Astrocyte (in vitro differentiated cells and primary cell): ENCODE data around the gene APC2. TPM values are rescaled to one million over a fixed set of nuclear protein-coding genes. Genes with fewer than 3 reads are reported as not detected.
A peak's percentile ranks its signal among the peaks of the same experiment; 100 is the strongest.

Source experiments
- DNase-seq: peaks from one replicate; pipeline ENCODE4 v3.0.0-alpha.2; 2010; ENCODE audit warnings: low read depth
- FAIRE-seq: peaks from 2 replicates; lab custom pipeline; 2011; peaks lifted over from hg19 to GRCh38; lab: Jason Lieb, UNC
- H2AFZ ChIP-seq: 2 replicates; pipeline ENCODE4 v1.6.0; 2012; ENCODE audit warnings: low read depth, low read length, inconsistent platforms
- H3K27ac ChIP-seq: 2 replicates; pipeline ENCODE4 v1.5.1; 2011; ENCODE audit warnings: low read depth, low read length, inconsistent platforms
- H3K27me3 ChIP-seq: 2 replicates; pipeline ENCODE4 v1.6.0; 2011; ENCODE audit warnings: low read length, inconsistent platforms; ENCODE audit not compliant: insufficient read depth
- H3K36me3 ChIP-seq: 2 replicates; pipeline ENCODE4 v1.5.1; 2011; ENCODE audit warnings: low read length, inconsistent platforms; ENCODE audit not compliant: insufficient read depth
- H3K4me1 ChIP-seq: 2 replicates; pipeline ENCODE4 v1.5.1; 2011; ENCODE audit warnings: low read length, inconsistent platforms; ENCODE audit not compliant: insufficient read depth
- H3K4me2 ChIP-seq: 2 replicates; pipeline ENCODE4 v1.6.0; 2012; ENCODE audit warnings: low read length, inconsistent platforms
- H3K4me3 ChIP-seq: 2 replicates; pipeline ENCODE4 v1.5.1; 2011; ENCODE audit warnings: low read depth, mild to moderate bottlenecking, low read length, inconsistent platforms; ENCODE audit not compliant: insufficient read depth
- H3K79me2 ChIP-seq: 2 replicates; pipeline ENCODE4 v1.6.0; 2012; ENCODE audit warnings: mild to moderate bottlenecking, low read length, inconsistent platforms; ENCODE audit not compliant: insufficient read depth
- H3K9ac ChIP-seq: 2 replicates; pipeline ENCODE4 v1.6.0; 2012; ENCODE audit warnings: mild to moderate bottlenecking, low read length, inconsistent platforms
- H3K9me3 ChIP-seq: 2 replicates; pipeline ENCODE4 v1.5.1; 2012; ENCODE audit warnings: low read depth, mild to moderate bottlenecking, low read length, inconsistent platforms; ENCODE audit not compliant: insufficient read depth
- H4K20me1 ChIP-seq: 2 replicates; pipeline ENCODE4 v1.6.0; 2012; ENCODE audit warnings: low read length, inconsistent platforms; ENCODE audit not compliant: insufficient read depth
- H3K27ac Mint-ChIP-seq: one replicate; pipeline ENCODE4 v1.8.0; 2021; ENCODE audit warnings: mild to moderate bottlenecking, mixed read lengths; ENCODE audit not compliant: unreplicated experiment
- H3K27me3 Mint-ChIP-seq: one replicate; pipeline ENCODE4 v1.8.0; 2021; ENCODE audit warnings: low read depth, mixed read lengths; ENCODE audit not compliant: unreplicated experiment
- H3K36me3 Mint-ChIP-seq: one replicate; pipeline ENCODE4 v1.8.0; 2021; ENCODE audit warnings: low read depth, mixed read lengths; ENCODE audit not compliant: unreplicated experiment
- H3K4me1 Mint-ChIP-seq: one replicate; pipeline ENCODE4 v1.8.0; 2021; ENCODE audit warnings: low read depth, mixed read lengths; ENCODE audit not compliant: unreplicated experiment
- H3K4me3 Mint-ChIP-seq: one replicate; pipeline ENCODE4 v1.8.0; 2021; ENCODE audit warnings: mild to moderate bottlenecking, moderate library complexity, mixed read lengths; ENCODE audit not compliant: unreplicated experiment
- H3K9me3 Mint-ChIP-seq: one replicate; pipeline ENCODE4 v1.8.0; 2021; ENCODE audit warnings: mild to moderate bottlenecking, mixed read lengths; ENCODE audit not compliant: unreplicated experiment
- CTCF ChIP-seq: IDR thresholded peaks from 2 replicates; pipeline ENCODE4 v1.5.1; 2011; ENCODE audit warnings: low read depth, mild to moderate bottlenecking, inconsistent platforms, low read length, moderate library complexity; ENCODE audit not compliant: insufficient read depth
- EZH2 ChIP-seq: IDR thresholded peaks from 2 replicates; pipeline ENCODE4 v1.6.1; 2012; ENCODE audit warnings: mild to moderate bottlenecking, low read length, inconsistent platforms; ENCODE audit not compliant: insufficient read depth
- total RNA-seq: library from RNA; stranded (reverse); gene quantifications from 2 replicates; pipeline ENCODE4 v1.2.1, GENCODE V29; 2021

APC2 gene
- total RNA-seq, 1 donor from 2014 or later = 7.1 TPM

DNA sequence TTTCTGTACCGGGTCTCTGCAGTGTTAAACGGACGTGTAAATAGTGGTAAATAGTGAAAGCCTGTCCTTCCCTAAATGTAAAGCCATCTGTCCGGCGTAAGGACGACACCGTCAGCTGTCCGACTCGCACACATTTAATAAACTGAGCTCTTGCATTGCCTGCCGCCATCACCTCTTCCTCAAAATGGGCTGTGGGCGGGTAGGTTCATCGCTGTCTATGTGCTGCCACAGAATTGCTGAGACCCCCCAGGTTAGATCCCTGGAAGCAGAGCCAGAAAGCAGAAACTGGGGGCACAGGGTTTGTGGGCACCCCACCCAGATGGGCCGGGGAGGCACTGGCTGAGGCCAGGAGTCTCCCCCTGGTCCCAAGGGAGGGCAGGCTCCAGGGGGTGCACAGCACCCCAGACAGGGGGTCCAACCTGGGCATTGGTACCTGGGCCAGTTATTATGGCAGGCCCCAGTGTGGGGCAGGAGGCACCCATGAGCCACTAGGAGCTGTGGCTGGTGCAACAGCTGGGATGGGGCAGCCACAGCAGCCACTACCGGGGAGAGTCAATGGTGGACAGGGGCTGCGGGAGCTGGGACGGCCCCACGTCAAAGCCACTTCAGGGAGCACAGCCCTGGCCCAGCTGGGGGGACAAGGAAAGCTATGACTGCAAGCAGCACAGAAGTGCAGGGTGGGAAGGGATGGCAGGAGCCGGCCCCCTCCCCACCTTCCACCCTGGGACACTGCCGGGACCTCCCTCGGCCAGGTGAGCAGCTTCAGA, 23.3 kb downstream of the APC2 start:
- Histone ChIP-seq H3K4me3 (no peak overlapping the region), H3K27me3 (peaks cover 5% of the 10 kb centered on the region), H4K20me1 (peaks cover 69% of the 10 kb centered on the region), H3K9ac (no peak overlapping the region), H3K27ac (no peak overlapping the region), H3K4me2 (no peak overlapping the region), H3K4me1 (peaks cover 12% of the 10 kb centered on the region), H3K79me2 (peaks cover 15% of the 10 kb centered on the region), H3K36me3 (no peaks in the 10 kb centered on the region), H2AFZ (no peak overlapping the region), H3K9me3 (no peaks in the 10 kb centered on the region)
- H3K4me3 Mint-ChIP-seq = no peak overlapping the region
- peaks cover 3% of the 10 kb centered on the region for H3K9me3 Mint-ChIP-seq
- H3K4me1 Mint-ChIP-seq = peaks cover 4% of the 10 kb centered on the region
- H3K27me3 Mint-ChIP-seq = peaks cover 2% of the 10 kb centered on the region
- H3K36me3 Mint-ChIP-seq = no peaks in the 10 kb centered on the region
- no peak for DNase-seq
- no peak for TF ChIP-seq EZH2
- TF ChIP-seq CTCF = no peak
- FAIRE-seq = no peak
- peak overlapping the region; percentile 62 for H3K27ac Mint-ChIP-seq

GRCh38 chr19:1474011-1474764, 24.3 kb downstream of the APC2 start:
- peaks cover 12% of the 10 kb centered on the region for H3K4me1 ChIP-seq
- Mint-ChIP-seq H3K36me3 (no peaks in the 10 kb centered on the region), H3K27me3 (peaks cover 2% of the 10 kb centered on the region), H3K27ac (no peak overlapping the region), H3K9me3 (peaks cover 3% of the 10 kb centered on the region), H3K4me1 (peaks cover 4% of the 10 kb centered on the region), H3K4me3 (no peak overlapping the region)
- no peak overlapping the region for H3K27ac ChIP-seq
- DNase-seq (peak; percentile 47), FAIRE-seq (no peak)
- peaks cover 23% of the 10 kb centered on the region for H3K79me2 ChIP-seq
- H3K4me2 ChIP-seq = peak overlapping the region; percentile 32
- no peaks in the 10 kb centered on the region for H3K9me3 ChIP-seq
- H4K20me1 ChIP-seq = peaks cover 69% of the 10 kb centered on the region
- no peak overlapping the region for H2AFZ ChIP-seq
- TF ChIP-seq CTCF = no peak
- TF ChIP-seq EZH2 = no peak
- no peak overlapping the region for H3K9ac ChIP-seq
- peaks cover 5% of the 10 kb centered on the region for H3K27me3 ChIP-seq
- H3K36me3 ChIP-seq = no peaks in the 10 kb centered on the region
- H3K4me3 ChIP-seq = no peak overlapping the region
